SU-DHL-6 (cell line): ENCODE results near the gene ARFGAP3.

Source experiments
- H2AFZ ChIP-seq: fragments of 200-600 bp; sonication (generic); 2 replicates; pipeline ENCODE4 v1.6.1; 2014; ENCODE audit warnings: low read depth, mild to moderate bottlenecking, moderate library complexity, mixed read lengths, antibody characterized with exemption, low read length; ENCODE audit not compliant: severe bottlenecking
- H3F3A ChIP-seq: fragments of 200-600 bp; shearing (Covaris generic); 2 replicates; pipeline ENCODE4 v1.6.0; 2016; ENCODE audit warnings: antibody characterized with exemption, mild to moderate bottlenecking; ENCODE audit not compliant: insufficient read depth
- H3K27ac ChIP-seq: fragments of 200-600 bp; sonication (generic); 2 replicates; pipeline ENCODE4 v1.5.1; 2016; ENCODE audit warnings: low read depth, mild to moderate bottlenecking, low read length, moderate library complexity, mixed read lengths
- H3K27me3 ChIP-seq: fragments of 200-600 bp; sonication (generic), shearing (Covaris generic); 2 replicates; pipeline ENCODE4 v1.6.0; 2014; ENCODE audit warnings: mild to moderate bottlenecking, low read length
- H3K36me3 ChIP-seq: fragments of 200-600 bp; sonication (generic); 2 replicates; pipeline ENCODE4 v1.6.1; 2014; ENCODE audit warnings: mild to moderate bottlenecking, low read length, mixed read lengths
- H3K4me2 ChIP-seq: fragments of 300-600, 200-600 bp; shearing (Covaris generic), sonication (generic); 2 replicates; pipeline ENCODE4 v1.6.0; 2014; ENCODE audit warnings: low read length, low read depth, mild to moderate bottlenecking; ENCODE audit not compliant: poor library complexity, severe bottlenecking
- H3K4me3 ChIP-seq: fragments of 200-600 bp; sonication (generic); 2 replicates; pipeline ENCODE4 v1.5.1; 2014; ENCODE audit warnings: antibody characterized with exemption, low read length, mild to moderate bottlenecking, mixed read lengths; ENCODE audit not compliant: insufficient read depth, poor library complexity, severe bottlenecking
- H3K79me2 ChIP-seq: fragments of 200-600 bp; sonication (generic); 2 replicates; pipeline ENCODE4 v1.6.1; 2014; ENCODE audit warnings: mild to moderate bottlenecking, low read length, moderate library complexity; ENCODE audit not compliant: insufficient read depth
- H3K9ac ChIP-seq: fragments of 200-600 bp; sonication (generic); 2 replicates; pipeline ENCODE4 v1.7.0; 2014; ENCODE audit warnings: mild to moderate bottlenecking, low read length
- H3K9me2 ChIP-seq: fragments of 200-600 bp; sonication (generic); replicated peaks from 2 replicates; pipeline ENCODE4 v1.6.1; 2014; ENCODE audit warnings: low read length; ENCODE audit not compliant: insufficient read depth
- H3K9me3 ChIP-seq: fragments of 200-600 bp; sonication (generic); 2 replicates; pipeline ENCODE4 v1.6.1; 2014; ENCODE audit warnings: low read length, mixed read lengths; ENCODE audit not compliant: insufficient read depth
- H4K20me1 ChIP-seq: fragments of 200-600 bp; sonication (generic); 2 replicates; pipeline ENCODE4 v1.6.1; 2014; ENCODE audit warnings: low read depth, mild to moderate bottlenecking, antibody characterized with exemption, low read length, moderate library complexity, mixed read lengths
- EZH2phosphoT487 ChIP-seq: fragments of 200-600 bp; sonication (generic), shearing (Covaris generic); conservative IDR thresholded peaks from 2 replicates; pipeline ENCODE4 v1.6.1; 2018; ENCODE audit warnings: mild to moderate bottlenecking, antibody characterized with exemption, low read length, moderate library complexity, mixed read lengths
- TF ChIP-seq, protein P1 (sequence below): fragments of 200-600 bp; sonication (generic); IDR thresholded peaks from one replicate; pipeline ENCODE4 v1.5.1; 2017; ENCODE audit warnings: antibody characterized with exemption, mild to moderate bottlenecking, low read length, moderate library complexity; ENCODE audit not compliant: insufficient read depth, poor library complexity, severe bottlenecking

The ARFGAP3 gene

DNA sequence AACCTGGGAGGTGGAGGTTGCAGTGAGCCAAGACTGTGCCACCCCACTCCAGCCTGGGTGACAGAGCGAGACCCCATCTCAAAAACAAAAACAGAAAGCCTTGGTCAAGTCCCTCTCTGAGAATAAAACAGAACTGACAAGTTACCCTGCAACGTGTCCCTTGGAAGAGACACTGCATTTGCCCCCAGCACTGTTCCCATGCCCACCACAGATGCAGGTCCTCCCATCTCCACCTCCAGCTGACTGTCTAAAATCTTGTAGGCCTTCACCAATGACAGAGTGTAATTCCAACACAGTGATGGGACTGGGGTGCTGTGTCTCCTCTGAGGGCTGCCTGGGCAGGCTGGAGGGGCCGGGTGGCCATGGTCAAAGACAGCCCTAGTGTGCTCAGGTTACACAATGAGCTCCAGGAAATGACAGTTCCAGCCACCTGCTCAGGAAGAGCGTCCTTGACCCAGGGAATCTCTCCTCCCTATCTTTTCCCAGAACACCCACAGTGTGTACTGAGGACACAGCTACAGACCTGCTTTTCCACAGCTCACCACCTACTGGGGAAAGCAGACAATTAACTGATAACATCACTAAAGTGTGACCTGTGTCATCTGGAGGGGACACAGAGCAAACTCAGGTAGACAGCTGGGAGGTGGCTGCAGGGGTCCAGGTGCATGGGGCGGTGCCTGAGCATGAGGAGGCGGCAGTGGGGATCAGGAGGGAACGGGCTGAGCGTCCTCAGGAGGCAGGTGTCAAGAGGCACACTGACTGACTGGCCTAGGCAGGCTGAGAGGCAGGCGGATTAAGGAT, 56.4 kb downstream of the ARFGAP3 start:
- Histone ChIP-seq H3F3A (peaks cover 3% of the 10 kb centered on the region; the same call in 1 of the 2 replicates), H3K9ac (no peak overlapping the region), H4K20me1 (no peaks in the 10 kb centered on the region), H3K4me3 (no peak overlapping the region), H3K9me2 (no peaks in the 10 kb centered on the region), H3K9me3 (no peaks in the 10 kb centered on the region), H3K27me3 (no peaks in the 10 kb centered on the region), H3K4me2 (no peak overlapping the region), H3K36me3 (no peaks in the 10 kb centered on the region), H2AFZ (no peak overlapping the region), H3K79me2 (no peaks in the 10 kb centered on the region), H3K27ac (no peak overlapping the region)
- TF ChIP-seq, protein P1, sequence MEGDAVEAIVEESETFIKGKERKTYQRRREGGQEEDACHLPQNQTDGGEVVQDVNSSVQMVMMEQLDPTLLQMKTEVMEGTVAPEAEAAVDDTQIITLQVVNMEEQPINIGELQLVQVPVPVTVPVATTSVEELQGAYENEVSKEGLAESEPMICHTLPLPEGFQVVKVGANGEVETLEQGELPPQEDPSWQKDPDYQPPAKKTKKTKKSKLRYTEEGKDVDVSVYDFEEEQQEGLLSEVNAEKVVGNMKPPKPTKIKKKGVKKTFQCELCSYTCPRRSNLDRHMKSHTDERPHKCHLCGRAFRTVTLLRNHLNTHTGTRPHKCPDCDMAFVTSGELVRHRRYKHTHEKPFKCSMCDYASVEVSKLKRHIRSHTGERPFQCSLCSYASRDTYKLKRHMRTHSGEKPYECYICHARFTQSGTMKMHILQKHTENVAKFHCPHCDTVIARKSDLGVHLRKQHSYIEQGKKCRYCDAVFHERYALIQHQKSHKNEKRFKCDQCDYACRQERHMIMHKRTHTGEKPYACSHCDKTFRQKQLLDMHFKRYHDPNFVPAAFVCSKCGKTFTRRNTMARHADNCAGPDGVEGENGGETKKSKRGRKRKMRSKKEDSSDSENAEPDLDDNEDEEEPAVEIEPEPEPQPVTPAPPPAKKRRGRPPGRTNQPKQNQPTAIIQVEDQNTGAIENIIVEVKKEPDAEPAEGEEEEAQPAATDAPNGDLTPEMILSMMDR: no peak
- no peak for TF ChIP-seq EZH2phosphoT487

DNA sequence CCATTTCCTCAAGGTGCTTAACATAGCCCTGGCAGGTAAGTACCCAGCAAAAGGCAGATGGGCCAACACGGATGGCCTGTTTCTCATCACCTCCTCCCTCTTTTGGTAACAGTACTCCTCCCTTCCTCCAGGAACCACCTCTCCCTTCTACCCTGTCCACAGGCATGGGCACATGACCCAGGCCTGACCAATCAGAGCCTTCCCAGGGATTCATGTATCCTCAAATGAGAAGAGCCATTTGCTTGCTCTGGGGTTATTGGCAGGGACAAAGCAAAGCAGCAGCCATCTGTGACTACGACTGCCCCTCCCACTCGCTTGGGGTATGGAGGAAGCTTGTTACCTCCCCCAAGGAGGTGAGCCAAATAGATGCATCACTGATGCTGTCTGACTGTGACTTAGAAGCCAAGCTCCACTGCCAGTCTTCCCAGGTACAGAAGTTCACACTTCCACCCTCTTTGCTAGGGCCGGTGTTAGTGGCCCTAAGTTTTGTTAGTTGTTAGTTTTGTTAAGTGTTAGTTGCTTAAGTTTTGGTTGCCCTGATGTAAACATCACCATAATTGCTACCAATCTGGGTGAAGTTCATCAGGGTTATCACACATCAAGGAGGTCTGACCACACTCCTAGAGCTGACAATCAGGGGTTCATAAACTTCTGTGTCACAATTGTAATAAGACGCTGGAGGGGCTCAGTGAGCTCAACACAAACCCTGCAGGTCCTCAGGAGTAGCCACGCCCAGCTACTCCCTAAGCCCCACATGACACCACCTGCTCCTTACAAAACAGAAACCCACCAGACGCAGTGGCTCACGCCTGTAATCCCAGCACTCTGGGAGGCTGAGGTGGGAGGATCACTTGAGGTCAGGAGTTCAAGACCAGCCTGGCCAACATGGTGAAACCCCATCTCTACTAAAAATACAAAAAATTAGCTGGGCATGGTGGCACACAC, 57.3 kb downstream of the ARFGAP3 start:
- no peak overlapping the region for H2AFZ ChIP-seq
- H3K27ac ChIP-seq: no peak overlapping the region
- no peaks in the 10 kb centered on the region for H3K9me3 ChIP-seq
- no peak overlapping the region for H3K9ac ChIP-seq
- H3K27me3 ChIP-seq: no peaks in the 10 kb centered on the region
- H3K4me3 ChIP-seq: no peak overlapping the region
- TF ChIP-seq, protein P1: no peak
- TF ChIP-seq EZH2phosphoT487: no peak
- H4K20me1 ChIP-seq: no peaks in the 10 kb centered on the region
- no peaks in the 10 kb centered on the region for H3K79me2 ChIP-seq
- H3K4me2 ChIP-seq: no peak overlapping the region
- no peaks in the 10 kb centered on the region for H3K9me2 ChIP-seq
- H3F3A ChIP-seq: peaks cover 3% of the 10 kb centered on the region; the same call in 1 of the 2 replicates
- no peaks in the 10 kb centered on the region for H3K36me3 ChIP-seq

DNA sequence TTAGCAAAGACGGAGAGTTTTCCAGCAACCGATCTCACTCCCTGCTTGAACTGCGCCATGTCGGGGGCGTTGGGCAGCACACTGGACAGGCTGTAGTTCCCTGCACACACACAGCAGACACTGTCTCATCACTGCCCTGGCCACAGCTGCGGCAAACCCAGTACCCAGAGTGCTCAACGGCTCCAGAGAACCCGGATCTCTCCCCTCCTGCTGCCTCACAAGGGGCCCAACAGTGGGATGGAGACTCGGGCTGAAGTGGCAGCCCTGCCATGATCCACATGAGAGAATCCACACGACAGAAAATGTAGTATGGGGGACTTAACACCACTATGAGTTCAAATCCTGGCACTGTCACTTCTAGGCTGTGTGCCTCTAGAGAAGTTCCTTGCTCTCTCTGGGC, 58.0 kb downstream of the ARFGAP3 start:
- no peak overlapping the region for H3K4me2 ChIP-seq
- H3K27me3 ChIP-seq: no peaks in the 10 kb centered on the region
- H2AFZ ChIP-seq: no peak overlapping the region
- TF ChIP-seq, protein P1: no peak
- TF ChIP-seq EZH2phosphoT487: no peak
- H3K27ac ChIP-seq: no peak overlapping the region
- no peaks in the 10 kb centered on the region for H3K9me3 ChIP-seq
- H3K79me2 ChIP-seq: no peaks in the 10 kb centered on the region
- no peaks in the 10 kb centered on the region for H3K36me3 ChIP-seq
- H3K9me2 ChIP-seq: no peaks in the 10 kb centered on the region
- H3F3A ChIP-seq: peaks cover 3% of the 10 kb centered on the region; the same call in 1 of the 2 replicates
- H4K20me1 ChIP-seq: no peaks in the 10 kb centered on the region
- no peak overlapping the region for H3K9ac ChIP-seq
- H3K4me3 ChIP-seq: no peak overlapping the region
